Stimulated activated CD4-positive, alpha-beta T cell treated with anti-CD3 and anti-CD28 coated beads, Interleukin-1b, Interleukin-23, amount 100 ng/mL, for 4 hours (primary cell): ENCODE measurements around the gene SLC17A9.

ENCODE experiments used
- DNase-seq, 2 donors: peaks; one replicate each; pipeline ENCODE4 v3.0.0-alpha.2; 2020; ENCODE audit warnings: low read depth in 2 of 2

The SLC17A9 gene

GRCh38 chr20:63002511-63002910, 50.0 kb downstream of the SLC17A9 start:
- DNase-seq: no peak

- DNase-seq: no peak
Observed at GRCh38 chr20:63003546-63003945, 51.0 kb downstream of the SLC17A9 start.

GRCh38 chr20:63004607-63005364, 52.3 kb downstream of the SLC17A9 start:
- no peak for DNase-seq

GRCh38 chr20:63005365-63005861, 52.9 kb downstream of the SLC17A9 start:
- no peak for DNase-seq

GRCh38 chr20:63005862-63006539, 53.5 kb downstream of the SLC17A9 start:
- no peak for DNase-seq

GRCh38 chr20:63006540-63007359, 54.2 kb downstream of the SLC17A9 start, which contains the start of gene BHLHE23:
Gene BHLHE23, minus strand, starts transcription at chr20:63006964. Its CDS starts 190 bp downstream, at chr20:63006774.
- no peak for DNase-seq

GRCh38 chr20:63007360-63007645, 54.8 kb downstream of the SLC17A9 start:
- DNase-seq: no peak

- no peak for DNase-seq
Observed at GRCh38 chr20:63007646-63008488, 55.4 kb downstream of the SLC17A9 start.

- no peak for DNase-seq
Observed at GRCh38 chr20:63008541-63009044, 56.1 kb downstream of the SLC17A9 start.

- DNase-seq: peak; percentile 82
Observed at GRCh38 chr20:63009045-63009961, 56.8 kb downstream of the SLC17A9 start.

GRCh38 chr20:63009988-63010769, 57.7 kb downstream of the SLC17A9 start:
- DNase-seq: peak; percentile 44 to 62

GRCh38 chr20:63011798-63012197, 59.3 kb downstream of the SLC17A9 start:
- no peak for DNase-seq

GRCh38 chr20:63013207-63013606, 60.7 kb downstream of the SLC17A9 start:
- no peak for DNase-seq

GRCh38 chr20:63014287-63014686, 61.8 kb downstream of the SLC17A9 start:
- no peak for DNase-seq

GRCh38 chr20:63014710-63015109, 62.2 kb downstream of the SLC17A9 start:
- DNase-seq: no peak

- DNase-seq: no peak
Observed at GRCh38 chr20:63015147-63015661, 62.7 kb downstream of the SLC17A9 start.

- no peak for DNase-seq
Observed at GRCh38 chr20:63015662-63016361, 63.3 kb downstream of the SLC17A9 start.

GRCh38 chr20:63016514-63017075, 64.1 kb downstream of the SLC17A9 start:
- no peak for DNase-seq
